Mucosa of descending colon (tissue), 3 donors: ENCODE data around the gene RAVER1. TPM values are rescaled to one million over a fixed set of nuclear protein-coding genes. Genes with fewer than 3 reads are reported as not detected.
A peak's percentile ranks its signal among the peaks of the same experiment; 100 is the strongest.

ENCODE experiments used
- ATAC-seq: fragments of 200-7000 bp; cut with Tn5 transposase; one replicate; pipeline ENCODE4 v1.9.1; 2020; ENCODE audit warnings: mild to moderate bottlenecking, moderate library complexity
- DNase-seq, 3 donors: peaks; one replicate each; pipeline ENCODE4 v3.0.0-alpha.2; 2020
- H3K36me3 ChIP-seq: fragments of 200-600 bp; one replicate; pipeline ENCODE4 v1.8.0; 2021; ENCODE audit warnings: low read depth, mild to moderate bottlenecking
- H3K4me1 ChIP-seq: fragments of 200-600 bp; one replicate; pipeline ENCODE4 v1.8.0; 2021; ENCODE audit warnings: low read depth, mild to moderate bottlenecking
- H3K4me3 ChIP-seq: fragments of 200-600 bp; one replicate; pipeline ENCODE4 v1.8.0; 2021; ENCODE audit warnings: mild to moderate bottlenecking
- H3K9me3 ChIP-seq: fragments of 200-600 bp; one replicate; pipeline ENCODE4 v1.8.0; 2021; ENCODE audit warnings: mild to moderate bottlenecking
- CTCF ChIP-seq: fragments of 200-600 bp; IDR thresholded peaks from one replicate; pipeline ENCODE4 v1.8.0; 2022; ENCODE audit warnings: antibody characterized with exemption, mild to moderate bottlenecking
- intact Hi-C, 2 donors: fragments of 100-400 bp; cut with DNase I in 1 of 2; cut with micrococcal nuclease in 1 of 2; formaldehyde crosslinking; loops; one replicate each; pipeline versions ENCODE4 v1.11.0 to v1.11.1; 2022; cut with DNase I, micrococcal nuclease
- total RNA-seq, 3 donors: library from RNA; stranded (reverse); fragmentation: NEBNext Ultra II Directional in 2 of 3; extraction: Animal tissue kit (Norgen Biotek cat#: 25700) in 2 of 3; gene quantifications; one replicate each; pipeline versions ENCODE4 v1.2.1 to v1.2.4, GENCODE V29; 2021 to 2023
- donor health status: DM: no; HTN: no; CAD: no; lungs with moderate emphysema.
- donor health status: DM: no; HTN: no; CAD: no.
- donor health status: DM: no; HTN: yes; CAD: no.

The RAVER1 gene
- total RNA-seq, 3 donors from 2014 or later, result 42.4 to 58.1 (median 49.6) TPM

- intact Hi-C loops, result no loop called here
- DNase-seq, result peak in 2 of 3 donors; percentile 38 to 65
- H3K4me1 ChIP-seq, result no peaks in the 10 kb centered on the region
- ATAC-seq, result peak; percentile 32
- H3K9me3 ChIP-seq, result no peaks in the 10 kb centered on the region
- no peak overlapping the region for H3K4me3 ChIP-seq
- no peaks in the 10 kb centered on the region for H3K36me3 ChIP-seq
- no peak for TF ChIP-seq CTCF
Measured at GRCh38 chr19:10352764-10353671, 19.7 kb upstream of the RAVER1 start.

GRCh38 chr19:10346509-10346908, 13.2 kb upstream of the RAVER1 start:
- Histone ChIP-seq H3K4me1 (no peaks in the 10 kb centered on the region), H3K36me3 (no peaks in the 10 kb centered on the region), H3K4me3 (no peak overlapping the region), H3K9me3 (no peaks in the 10 kb centered on the region)
- intact Hi-C loops, result no loop called here
- no peak for TF ChIP-seq CTCF
- ATAC-seq (peak; percentile 32), DNase-seq (no peak)

DNA sequence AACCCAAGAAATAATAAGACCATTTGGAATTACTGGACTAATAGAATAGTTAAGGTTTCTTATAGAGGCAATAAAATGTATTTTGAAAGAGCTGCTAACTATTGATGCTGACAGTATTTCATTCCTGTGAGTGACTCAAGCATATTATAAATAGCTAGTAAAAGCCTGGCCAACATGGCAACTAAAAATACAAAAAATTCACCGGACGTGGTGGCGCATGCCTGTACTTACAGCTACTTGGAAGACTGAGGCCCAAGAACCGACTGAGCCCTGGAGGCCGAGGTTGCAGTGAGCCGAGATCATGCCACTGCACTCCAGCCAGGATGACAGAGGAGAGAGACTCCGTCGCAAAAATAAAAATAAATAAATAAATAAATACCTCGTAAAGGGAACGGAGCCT, 11.5 kb upstream of the RAVER1 start:
- H3K4me3 ChIP-seq, result no peak overlapping the region
- DNase-seq (no peak), ATAC-seq (no peak)
- intact Hi-C loops, result no loop called here
- H3K4me1 ChIP-seq, result no peaks in the 10 kb centered on the region
- TF ChIP-seq CTCF, result no peak
- H3K36me3 ChIP-seq, result no peaks in the 10 kb centered on the region
- no peaks in the 10 kb centered on the region for H3K9me3 ChIP-seq

GRCh38 chr19:10343495-10343894, 10.2 kb upstream of the RAVER1 start:
- Histone ChIP-seq H3K4me1 (no peaks in the 10 kb centered on the region), H3K9me3 (no peaks in the 10 kb centered on the region), H3K36me3 (no peaks in the 10 kb centered on the region), H3K4me3 (no peak overlapping the region)
- TF ChIP-seq CTCF, result no peak
- DNase-seq, result no peak
- no peak for ATAC-seq
- intact Hi-C loops, result no loop called here

DNA sequence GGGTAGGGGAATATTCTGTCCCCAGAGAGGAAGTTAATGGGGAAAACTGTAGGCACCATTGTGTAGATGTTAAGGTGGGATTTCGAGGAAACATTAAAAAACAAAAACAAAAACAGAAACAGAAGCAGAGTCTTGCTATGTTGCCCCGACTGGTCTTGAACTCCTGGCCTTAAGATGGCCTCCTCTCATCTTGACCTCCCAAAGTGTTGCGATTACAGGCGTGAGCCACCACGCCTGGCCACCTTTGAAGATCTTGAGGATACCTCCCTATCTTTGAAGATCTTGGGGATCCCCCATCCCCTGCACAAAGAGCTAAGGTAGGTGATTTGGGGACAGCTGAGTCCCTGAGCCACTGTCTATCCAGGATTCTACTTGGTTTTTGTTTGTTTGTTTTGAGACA, 6.6 kb upstream of the RAVER1 start:
- H3K36me3 ChIP-seq, result no peaks in the 10 kb centered on the region
- H3K4me1 ChIP-seq, result peaks cover under 1% of the 10 kb centered on the region
- DNase-seq (no peak), ATAC-seq (no peak)
- H3K9me3 ChIP-seq, result no peaks in the 10 kb centered on the region
- intact Hi-C loops, result no loop called here
- no peak for TF ChIP-seq CTCF
- no peak overlapping the region for H3K4me3 ChIP-seq
